ENCODE measurements around the gene TNNC1.

DNA sequence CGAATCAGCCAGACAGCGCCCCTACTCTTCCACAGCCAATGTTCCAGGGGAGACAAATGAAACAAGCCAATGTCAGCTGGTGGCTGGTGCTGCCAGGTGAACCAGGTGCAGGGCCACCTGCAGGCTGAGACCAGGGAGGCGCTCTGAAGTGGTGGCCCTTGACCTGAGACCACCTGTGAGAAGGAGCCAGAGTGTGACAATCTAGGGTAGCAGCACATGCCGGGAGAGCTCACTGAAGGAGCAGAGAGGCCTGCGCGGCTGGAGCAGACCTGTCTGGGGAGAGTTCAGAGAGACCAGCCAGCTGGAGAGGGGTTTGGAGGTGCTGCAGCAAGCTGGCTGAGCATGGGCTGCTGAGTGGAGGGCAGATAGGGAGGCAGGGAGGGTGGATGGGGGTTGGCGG lies 40.6 kb upstream of the TNNC1 start:
- no peak for TF ChIP-seq CSDC2 (CRISPR knock-in tag; IDR thresholded peaks at IDR 0.05)
- TF ChIP-seq ZFP30 (CRISPR knock-in tag; IDR thresholded peaks at IDR 0.05) = no peak
- TF ChIP-seq BACH2 (CRISPR knock-in tag; IDR thresholded peaks at IDR 0.05; ENCODE audit: borderline replicate concordance) = no peak
- TF ChIP-seq POU6F1 (CRISPR knock-in tag; IDR thresholded peaks at IDR 0.05; ENCODE audit: borderline replicate concordance, low read depth) = no peak
- TF ChIP-seq, protein P1, sequence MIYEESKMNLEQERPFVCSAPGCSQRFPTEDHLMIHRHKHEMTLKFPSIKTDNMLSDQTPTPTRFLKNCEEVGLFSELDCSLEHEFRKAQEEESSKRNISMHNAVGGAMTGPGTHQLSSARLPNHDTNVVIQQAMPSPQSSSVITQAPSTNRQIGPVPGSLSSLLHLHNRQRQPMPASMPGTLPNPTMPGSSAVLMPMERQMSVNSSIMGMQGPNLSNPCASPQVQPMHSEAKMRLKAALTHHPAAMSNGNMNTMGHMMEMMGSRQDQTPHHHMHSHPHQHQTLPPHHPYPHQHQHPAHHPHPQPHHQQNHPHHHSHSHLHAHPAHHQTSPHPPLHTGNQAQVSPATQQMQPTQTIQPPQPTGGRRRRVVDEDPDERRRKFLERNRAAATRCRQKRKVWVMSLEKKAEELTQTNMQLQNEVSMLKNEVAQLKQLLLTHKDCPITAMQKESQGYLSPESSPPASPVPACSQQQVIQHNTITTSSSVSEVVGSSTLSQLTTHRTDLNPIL (CRISPR knock-in tag; IDR thresholded peaks at IDR 0.05; ENCODE audit: low read depth) = no peak
- no peak for TF ChIP-seq ISL1 (CRISPR knock-in tag; IDR thresholded peaks at IDR 0.05)
- no peak for TF ChIP-seq PATZ1 (CRISPR knock-in tag; IDR thresholded peaks at IDR 0.05; ENCODE audit: borderline replicate concordance)
- no peak for TF ChIP-seq GLIS3 (CRISPR knock-in tag; IDR thresholded peaks at IDR 0.05)
- no peak for TF ChIP-seq SNAI2 (CRISPR knock-in tag; IDR thresholded peaks at IDR 0.05)
- no peak for TF ChIP-seq RARB (CRISPR knock-in tag; IDR thresholded peaks at IDR 0.05)
- no peak for TF ChIP-seq TCF4 (CRISPR knock-in tag; IDR thresholded peaks at IDR 0.05; ENCODE audit: borderline replicate concordance)
- no peak for TF ChIP-seq ESRRG (CRISPR knock-in tag; IDR thresholded peaks at IDR 0.05)
